GM19239 (cell line): ENCODE data around the gene GDI2.
"Not testable (repeated sequence)": the region's sequence is repeated elsewhere in the genome, so short reads cannot be mapped to it uniquely, and the experiment has no call there.

Experiments
- DNase-seq: peaks from one replicate; pipeline ENCODE4 v3.0.0; 2011; ENCODE audit warnings: low spot score; ENCODE audit not compliant: insufficient read length
- FAIRE-seq: peaks from 2 replicates; lab custom pipeline; 2011; peaks lifted over from hg19 to GRCh38; lab: Jason Lieb, UNC

GDI2 gene

DNA sequence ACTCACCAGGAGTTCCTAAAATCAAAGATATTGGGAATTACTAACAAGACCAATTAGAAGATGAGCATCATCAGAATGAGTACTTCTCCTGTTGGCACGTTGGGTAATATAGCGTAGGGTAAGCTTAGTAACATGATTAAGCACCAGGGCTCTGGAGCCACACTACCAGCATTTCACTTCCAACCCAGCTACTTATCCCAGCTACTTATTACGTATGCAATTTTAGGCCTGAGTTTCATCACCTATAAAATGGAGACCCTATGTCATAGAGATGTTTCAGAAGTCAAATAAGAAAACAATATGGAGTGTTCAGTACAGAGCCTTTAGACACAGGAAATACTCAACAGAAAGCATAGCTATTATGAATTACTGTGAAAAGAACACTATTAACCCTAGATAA lies 19.0 kb downstream of the GDI2 start:
- DNase-seq (no peak), FAIRE-seq (no peak)

DNA sequence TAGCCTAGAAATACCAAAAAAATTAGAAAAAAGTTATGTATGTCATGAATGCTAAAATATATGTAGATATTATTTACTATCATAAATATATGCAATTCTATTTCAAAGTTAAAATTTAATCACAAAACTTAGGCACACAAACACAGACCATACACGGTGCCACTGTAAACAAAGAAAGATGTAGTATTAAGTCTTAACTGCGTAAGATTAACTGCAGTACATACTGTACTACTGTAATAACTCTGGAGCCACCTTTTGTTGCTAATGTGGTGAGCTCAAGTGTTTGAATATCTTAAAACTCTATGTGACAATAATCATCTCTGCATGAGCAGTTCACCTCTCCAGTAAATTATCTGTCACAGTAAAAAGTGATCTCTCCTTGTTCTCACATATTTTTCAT lies 23.6 kb downstream of the GDI2 start:
- FAIRE-seq = peak; percentile 71

DNA sequence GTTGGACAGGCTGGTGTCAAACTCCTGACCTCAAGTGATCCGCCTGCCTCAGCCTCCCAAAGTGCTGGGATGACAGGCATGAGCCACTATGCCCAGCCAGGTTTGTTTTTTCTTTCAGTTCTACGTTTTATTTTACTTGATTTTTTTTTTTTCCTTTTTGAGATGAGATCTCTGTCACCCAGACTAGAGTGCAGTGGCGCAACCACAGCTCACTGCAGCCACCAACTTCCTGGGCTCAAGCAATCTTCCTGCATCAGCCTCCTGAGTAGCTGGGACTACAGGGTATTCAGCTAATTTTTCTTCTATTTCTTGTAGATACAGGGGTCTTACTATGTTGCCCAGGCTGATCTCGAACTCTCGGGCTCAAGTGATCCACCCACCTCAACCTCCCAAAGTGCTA lies 24.3 kb downstream of the GDI2 start:
- no peak for DNase-seq
- FAIRE-seq = no peak

More for the DNA sequence above, 23.6 kb downstream of the GDI2 start:
- DNase-seq = no peak

DNA sequence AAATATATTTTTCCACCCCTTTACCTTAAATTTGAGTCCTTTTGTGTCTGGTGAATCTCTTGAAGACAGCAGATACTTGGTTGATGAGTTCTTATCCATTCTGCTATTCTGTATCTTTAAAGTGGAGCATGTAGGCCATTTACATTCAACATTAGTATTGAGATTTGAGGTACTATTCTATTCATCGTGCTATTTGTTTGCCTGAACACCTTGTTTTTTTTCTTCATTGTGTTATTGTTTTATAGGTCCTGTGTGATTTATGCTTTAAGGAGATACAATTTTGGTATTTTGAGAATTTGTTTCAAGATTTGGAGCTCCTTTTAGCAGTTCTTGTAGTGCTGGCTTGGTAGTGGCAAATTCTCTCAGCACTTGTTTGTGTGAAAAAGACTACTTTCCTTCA lies 29.9 kb downstream of the GDI2 start:
- DNase-seq (no peak), FAIRE-seq (peak; percentile 42)

DNA sequence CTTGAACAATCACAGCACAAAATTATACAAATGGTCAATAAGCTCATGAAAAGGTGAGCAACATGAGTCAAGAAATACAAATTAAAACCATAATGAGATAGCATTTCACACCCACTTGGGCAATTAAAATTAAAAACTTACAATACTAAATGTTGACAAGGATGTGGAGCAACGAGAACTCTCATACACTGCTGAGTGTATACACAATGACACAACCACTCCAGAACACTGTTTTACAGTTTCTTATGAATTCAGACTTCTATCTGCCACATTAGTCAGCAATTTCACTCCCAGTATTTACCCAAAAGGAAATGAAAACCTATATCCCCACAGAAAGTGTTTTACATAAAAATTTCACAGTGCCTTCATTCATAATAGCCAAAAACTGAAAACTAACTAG lies 31.1 kb downstream of the GDI2 start:
- no peak for FAIRE-seq
- DNase-seq = no peak

DNA sequence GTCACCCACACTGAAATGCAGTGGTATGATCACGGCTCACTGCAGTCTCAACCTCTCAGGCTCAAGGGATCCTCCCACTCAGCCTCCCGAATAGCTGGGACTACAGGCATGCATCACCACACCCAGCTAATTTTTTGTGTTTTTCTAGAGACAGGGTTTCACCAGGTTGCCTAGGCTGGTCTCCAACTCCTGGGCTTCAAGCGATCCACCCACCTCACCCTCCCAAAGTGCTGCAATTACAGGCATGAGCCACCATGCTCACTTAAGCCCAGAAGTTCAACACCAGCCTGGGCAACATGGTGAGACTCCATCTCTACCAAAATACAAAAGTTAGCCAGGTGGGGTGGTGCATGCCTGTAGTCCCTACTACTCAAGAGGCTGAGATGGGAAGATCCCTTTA lies 33.5 kb downstream of the GDI2 start:
- FAIRE-seq = no peak
- DNase-seq = no peak

DNA sequence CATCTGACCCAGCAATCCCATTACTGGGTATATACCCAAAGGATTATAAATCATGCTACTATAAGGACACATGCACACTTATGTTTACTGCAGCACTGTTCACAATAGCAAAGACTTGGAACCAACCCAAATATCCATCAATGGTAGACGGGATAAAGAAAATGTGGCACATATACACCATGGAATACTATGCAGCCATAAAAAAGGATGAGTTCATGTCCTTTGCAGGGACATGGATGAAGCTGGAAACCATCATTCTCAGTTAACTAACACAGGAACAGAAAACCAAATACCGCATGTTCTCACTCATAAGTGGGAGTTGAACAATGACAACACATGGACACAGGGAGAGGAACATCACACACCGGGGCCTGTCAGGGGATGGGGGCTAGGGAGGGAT lies 35.5 kb downstream of the GDI2 start:
- FAIRE-seq, DNase-seq: not testable (repeated sequence)

DNA sequence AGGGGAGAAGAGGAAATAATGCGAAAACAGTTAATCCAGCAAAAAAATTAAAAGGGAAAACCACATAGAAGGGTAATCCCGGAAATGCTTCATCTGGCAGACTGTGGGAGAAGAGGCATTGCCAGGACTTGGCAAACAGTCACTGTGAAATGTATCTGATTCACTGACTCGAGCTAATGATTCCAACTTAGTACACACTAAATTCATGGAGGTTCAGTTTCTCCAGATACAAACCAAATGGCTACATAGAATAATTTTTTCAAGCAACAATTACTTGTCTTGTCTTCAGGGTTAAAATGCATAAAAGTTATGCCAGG lies 36.4 kb downstream of the GDI2 start:
- FAIRE-seq (no peak), DNase-seq (no peak)

DNA sequence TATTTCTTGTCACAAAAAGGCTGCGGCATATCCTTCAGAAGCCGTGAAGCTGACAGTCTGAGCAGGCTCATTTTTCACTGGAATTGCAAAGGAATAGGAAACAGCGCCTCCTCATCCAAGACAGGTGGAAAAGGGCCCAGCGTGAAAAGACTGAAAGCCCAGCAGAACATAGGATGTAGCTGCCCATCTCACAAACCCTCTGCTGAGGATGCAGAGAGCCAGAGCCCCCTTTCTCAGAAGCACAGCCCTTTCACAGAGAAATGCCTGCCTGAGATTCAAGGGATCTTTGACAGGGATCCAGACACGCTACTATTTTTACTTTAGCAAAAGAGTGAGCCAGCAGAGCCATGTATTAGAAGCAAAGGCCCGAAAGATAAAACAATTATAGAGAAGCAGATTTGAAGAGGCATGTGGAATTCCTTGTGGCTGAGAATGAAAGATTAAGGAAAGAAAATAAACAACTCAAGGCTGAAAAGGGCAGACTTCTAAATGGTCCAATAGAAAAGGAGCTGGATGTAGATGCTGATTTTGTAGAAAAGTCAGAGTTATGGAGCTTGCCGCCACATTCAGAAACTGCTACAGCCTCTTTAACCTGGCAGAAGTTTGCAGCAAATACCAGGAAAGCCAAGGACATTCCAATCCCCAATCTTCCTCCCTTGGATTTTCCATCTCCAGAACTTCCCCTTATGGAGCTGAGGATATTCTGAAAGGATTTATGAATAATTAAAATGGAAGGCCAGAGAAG lies 36.9 kb downstream of the GDI2 start:
- DNase-seq = no peak
- FAIRE-seq = no peak

DNA sequence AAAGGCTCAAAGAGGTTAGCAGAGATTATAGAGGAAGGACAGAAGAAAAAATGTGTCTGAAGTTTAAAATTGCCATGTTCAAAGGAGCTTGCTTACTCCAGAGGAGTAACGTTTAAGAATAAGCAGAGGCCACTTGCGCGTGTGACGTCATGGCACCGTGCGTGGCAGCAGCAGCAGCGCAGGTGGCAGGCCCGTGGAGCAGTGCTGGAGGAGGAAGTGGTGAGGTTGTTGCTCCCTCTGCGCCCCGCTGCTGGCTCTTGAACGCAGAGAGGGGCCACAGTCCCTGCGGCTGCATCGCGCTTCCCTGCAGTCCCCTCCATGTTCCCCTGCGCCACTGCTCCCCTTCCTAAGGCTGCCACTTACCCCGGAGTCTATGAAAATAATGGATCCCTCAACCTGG lies 37.5 kb downstream of the GDI2 start:
- DNase-seq (no peak), FAIRE-seq (no peak)

DNA sequence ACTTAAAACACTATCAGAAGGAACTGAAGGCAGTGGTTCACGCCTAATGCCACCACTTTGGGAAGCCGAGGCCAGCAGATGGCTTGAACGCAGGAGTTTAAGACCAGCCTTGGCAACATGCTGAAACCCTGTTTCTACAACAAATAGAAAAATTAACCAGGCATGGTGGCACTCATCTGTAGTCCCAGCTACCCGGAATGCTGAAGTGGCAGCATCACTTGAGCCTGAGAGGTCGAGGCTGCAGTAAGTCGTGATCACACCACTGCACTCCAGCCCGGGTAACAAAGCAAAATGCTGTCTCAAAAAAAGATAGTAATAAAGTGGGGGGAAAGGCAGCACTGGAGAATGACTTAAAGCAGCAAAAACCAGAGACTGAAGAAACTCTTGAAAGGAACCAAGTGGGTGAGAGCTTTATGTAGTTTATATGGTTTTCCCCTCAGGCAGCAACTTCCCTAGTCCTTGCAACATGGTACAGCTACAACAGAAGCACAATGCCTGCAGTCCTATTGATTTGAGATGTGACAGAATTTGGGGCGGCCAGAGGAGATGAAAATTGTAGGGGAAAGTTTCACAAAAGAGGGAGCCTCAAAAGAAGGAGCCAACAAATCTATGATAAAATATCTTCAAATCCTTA lies 38.1 kb downstream of the GDI2 start:
- FAIRE-seq = no peak
- no peak for DNase-seq

DNA sequence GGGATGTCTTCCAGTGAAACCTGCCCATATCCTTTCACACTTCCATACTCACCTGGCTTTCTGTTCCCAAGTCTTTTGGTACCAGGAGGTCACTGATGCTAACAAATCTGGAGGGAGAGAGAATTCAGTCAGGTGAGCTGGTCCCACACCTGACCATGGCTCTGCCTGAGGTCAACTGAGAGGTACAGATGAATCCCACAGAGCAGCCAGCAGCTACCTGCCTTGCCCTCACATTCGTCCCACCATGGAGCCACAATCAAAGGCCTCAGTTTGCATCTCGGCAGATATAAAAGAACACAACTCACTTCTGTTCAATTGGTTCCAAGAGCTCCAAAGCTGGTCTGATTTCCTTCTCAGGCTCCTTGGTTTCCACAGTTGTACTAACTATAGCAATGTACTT lies 47.0 kb downstream of the GDI2 start:
- no peak for DNase-seq
- no peak for FAIRE-seq

DNA sequence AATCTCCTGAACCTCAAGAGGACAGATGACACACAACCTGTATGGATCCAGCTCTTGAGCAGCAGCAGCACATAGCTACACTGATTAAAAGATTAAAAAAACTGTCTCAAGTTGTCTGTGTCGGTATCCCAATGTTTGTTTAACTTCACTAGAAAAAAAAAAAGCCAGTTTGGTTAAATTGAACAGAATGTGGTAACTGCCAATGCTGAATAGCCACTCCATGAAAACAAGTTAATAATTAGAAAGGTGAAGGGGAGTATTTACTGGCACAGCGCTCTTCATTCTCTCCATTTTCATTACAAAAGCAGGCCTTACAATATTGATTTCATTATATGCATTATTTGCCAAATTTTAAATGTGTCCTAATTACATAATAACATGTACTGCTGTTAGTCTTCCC lies 47.6 kb downstream of the GDI2 start:
- DNase-seq = no peak

DNA sequence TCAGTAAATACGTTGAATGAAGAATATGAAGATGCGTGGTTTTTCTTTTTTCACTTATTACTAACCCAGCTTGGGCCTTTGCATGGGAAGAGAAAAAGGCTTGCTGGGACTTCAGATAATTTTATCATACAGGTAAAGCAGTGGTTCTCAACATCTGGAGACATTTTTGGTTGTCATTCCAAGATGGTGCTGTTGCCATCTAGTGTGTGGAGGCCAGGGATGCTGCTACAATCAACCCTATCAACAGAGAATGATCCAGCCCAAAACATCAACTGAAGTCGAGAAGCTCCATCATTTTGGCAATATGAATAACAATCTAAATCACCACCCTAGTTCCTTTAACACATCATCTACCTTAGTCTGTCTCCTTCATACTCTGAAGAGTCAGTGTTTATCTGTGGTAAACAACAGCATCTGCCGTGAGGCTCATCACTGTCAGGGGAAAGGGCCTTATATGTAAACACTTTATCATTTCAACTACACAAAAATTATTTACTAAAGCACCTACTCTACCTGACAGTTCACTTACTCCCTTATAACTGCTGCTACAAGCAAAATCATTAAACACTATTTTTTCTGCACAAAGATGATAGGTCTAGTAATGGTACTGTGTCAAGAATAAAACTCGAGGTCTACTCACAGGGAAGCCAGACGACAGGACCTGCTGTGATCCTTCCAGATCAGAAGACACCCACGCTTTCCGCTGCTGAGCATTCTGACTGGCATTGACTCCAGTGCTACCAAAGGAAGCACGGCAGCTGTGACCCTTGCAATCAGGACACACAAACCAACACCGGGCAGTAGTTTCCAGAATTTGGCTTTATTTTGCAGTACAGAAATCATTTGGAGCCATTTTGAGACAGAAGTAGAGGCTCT lies 48.6 kb downstream of the GDI2 start:
- FAIRE-seq = no peak
- no peak for DNase-seq

More for the DNA sequence above, 47.6 kb downstream of the GDI2 start:
- no peak for FAIRE-seq

DNA sequence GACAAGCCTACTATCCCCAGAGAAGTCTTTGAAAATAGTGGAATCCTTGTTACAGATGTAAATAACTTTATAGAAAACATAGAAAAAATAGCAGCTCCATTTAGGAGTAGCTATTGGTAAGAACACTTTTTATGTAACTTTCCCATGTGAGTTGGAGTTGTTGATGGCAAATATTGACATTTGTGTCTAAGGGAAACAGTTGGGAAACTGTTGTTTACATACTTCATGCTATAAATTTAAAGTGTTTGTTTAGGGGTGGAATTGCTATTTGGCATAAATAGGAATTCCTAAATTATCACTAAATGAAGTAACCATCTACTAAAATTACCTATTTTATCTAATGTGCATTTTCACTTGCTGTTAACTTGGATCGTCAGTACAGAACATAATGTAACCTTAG lies 50.7 kb downstream of the GDI2 start:
- DNase-seq (no peak), FAIRE-seq (no peak)

DNA sequence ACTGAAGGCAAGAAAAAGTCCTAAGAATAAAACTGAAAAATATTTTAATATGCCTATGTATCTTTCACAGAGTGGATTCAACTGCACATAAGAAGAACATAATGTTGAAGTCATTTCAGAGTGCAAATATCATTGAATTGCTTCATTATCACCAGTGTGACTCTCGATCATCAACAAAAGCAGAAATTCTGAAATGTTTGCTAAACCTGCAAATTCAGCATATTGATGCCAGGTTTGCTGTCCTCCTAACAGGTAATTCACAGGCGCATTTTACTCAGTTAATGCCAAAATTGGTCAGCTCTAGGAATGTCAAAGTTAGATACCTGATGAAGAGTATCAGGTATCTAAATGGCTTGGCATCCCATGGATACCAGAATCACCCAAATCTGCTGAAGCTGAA lies 52.0 kb downstream of the GDI2 start:
- FAIRE-seq (peak; percentile 23), DNase-seq (no peak)

DNA sequence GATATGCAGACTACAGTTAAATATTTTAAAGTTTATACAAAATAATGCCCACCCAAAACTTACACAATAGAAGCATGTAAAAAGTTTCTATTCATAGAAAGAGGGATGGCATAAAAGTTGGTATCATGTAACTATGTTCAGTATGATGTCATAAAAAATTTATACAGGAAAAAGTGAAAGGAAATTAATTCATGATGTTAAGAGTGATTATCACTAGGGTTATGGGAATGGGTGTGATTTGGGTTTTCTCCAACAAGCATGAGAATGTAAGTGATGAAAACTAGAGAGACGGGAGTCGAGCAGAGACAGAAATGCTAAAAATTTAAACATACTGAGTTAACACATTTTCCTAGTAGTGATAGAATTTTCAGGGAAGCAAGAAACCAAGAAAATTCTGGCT lies 52.7 kb downstream of the GDI2 start:
- no peak for FAIRE-seq

DNA sequence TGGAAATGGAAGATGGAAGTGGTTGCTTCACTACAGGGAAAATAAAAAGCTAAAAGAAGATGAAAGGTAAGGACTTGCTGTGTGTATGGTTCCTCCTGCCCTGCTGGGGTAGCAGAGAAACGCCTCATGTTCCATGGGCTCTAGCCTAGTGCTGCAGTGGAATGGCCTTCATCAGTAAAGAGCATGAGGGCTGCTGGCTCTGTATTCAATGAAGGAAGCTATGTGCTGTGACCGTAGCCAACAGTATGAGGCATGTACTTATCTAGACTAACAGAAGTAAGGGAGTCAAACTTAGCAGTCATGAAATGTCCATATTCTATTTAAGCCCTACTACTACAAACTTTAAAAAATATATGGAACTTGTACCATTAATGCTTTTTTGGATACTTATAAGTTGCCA lies 54.3 kb downstream of the GDI2 start:
- DNase-seq = no peak
- FAIRE-seq = no peak

More for the DNA sequence above, 52.7 kb downstream of the GDI2 start:
- DNase-seq = no peak

DNA sequence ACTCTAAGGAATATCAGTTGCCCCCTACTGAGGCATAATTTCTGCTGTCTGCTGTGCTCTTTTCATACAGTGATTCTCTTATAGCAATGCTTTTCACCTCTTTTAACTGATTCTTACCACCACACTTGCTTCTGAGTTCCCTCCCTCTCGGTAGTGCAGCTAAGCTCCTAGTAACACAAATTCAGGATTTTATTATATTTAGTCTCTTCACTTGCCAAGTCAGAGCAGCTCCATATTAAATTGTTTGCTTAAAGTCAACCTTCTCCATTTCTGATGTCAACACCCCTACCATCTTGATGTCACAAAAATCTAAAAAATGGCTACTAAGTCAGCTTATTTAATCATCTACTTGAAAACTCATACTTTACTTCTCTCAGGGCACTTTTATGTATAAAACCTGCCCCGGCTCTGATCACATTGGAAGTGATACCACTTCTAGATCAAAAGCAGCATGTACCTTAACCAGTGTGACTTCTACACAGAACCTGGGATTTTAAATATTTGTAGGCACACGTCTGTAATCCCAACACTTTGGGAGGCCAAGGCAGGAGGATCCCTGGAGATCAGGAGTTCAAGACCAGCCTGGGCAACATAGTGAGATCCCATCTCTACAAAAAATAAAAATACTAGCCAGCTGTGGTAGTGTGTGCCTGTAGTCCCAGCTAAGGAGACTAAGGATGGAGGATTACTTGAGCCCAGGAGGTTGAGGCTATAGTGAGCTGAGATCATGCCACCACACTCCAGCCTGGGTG lies 55.3 kb downstream of the GDI2 start:
- FAIRE-seq = no peak
- no peak for DNase-seq

DNA sequence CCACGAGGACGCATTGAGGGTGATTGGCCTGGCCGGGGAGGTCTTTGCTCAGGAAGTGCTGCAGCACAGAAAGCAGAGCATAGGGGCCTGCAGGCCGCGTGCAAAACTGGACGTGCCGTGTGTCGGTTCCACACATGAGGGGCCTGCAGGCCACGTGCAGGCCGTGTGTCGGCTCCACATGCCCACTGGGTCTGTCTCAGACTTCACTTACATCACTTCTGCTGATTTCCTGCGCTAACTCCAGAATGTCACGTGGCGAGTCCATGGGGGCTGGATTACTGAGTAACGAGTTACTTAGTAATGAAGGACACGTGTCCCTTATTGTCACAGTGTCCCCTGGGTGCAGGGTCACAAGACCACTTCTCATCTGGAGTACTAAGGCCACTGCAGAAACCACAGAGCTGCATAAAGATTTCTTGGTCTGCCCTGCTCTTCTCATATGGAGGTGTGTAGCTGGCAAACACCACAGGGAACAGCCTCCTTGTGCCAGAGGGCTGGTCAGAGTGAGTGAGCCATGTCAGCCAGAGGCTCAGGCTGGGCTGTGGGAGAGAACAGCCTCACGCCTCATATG lies 60.8 kb downstream of the GDI2 start:
- no peak for DNase-seq
- no peak for FAIRE-seq
